OCI-M1 (cell line): ENCODE measurements around the gene PRRT2.
"Not testable (repeated sequence)": the region's sequence is repeated elsewhere in the genome, so short reads cannot be mapped to it uniquely, and the experiment has no call there.

Experiments used
- DNase-seq: peaks from one replicate; lab custom pipeline; 2025; lab: John Stamatoyannopoulos, UW

PRRT2 gene

GRCh38 chr16:29790949-29791844 lies 20.8 kb upstream of the PRRT2 start:
- DNase-seq: peak; percentile 33

- DNase-seq: no peak
Observed at GRCh38 chr16:29791845-29792807, 19.9 kb upstream of the PRRT2 start.

GRCh38 chr16:29793153-29793552 lies 18.8 kb upstream of the PRRT2 start:
- DNase-seq: not testable (repeated sequence)

- no peak for DNase-seq
Observed at GRCh38 chr16:29794231-29794710, 17.7 kb upstream of the PRRT2 start.

- no peak for DNase-seq
Observed at GRCh38 chr16:29802416-29802935, 9.5 kb upstream of the PRRT2 start.

GRCh38 chr16:29804020-29804419 lies 8.0 kb upstream of the PRRT2 start:
- no peak for DNase-seq

- DNase-seq: peak; percentile 78
Observed at GRCh38 chr16:29804455-29805231, 7.3 kb upstream of the PRRT2 start.

GRCh38 chr16:29805232-29806098 lies 6.5 kb upstream of the PRRT2 start:
- peak; percentile 99 for DNase-seq

- DNase-seq: peak; percentile 93
Observed at GRCh38 chr16:29806099-29806579, 5.9 kb upstream of the PRRT2 start, which contains the start of gene MAZ. Gene MAZ (plus strand): TSS chr16:29806529. CDS start chr16:29806702, 173 bp downstream.

GRCh38 chr16:29806641-29807425 lies 5.2 kb upstream of the PRRT2 start:
- DNase-seq: peak; percentile 80

- DNase-seq: peak; percentile 96
Observed at GRCh38 chr16:29807426-29808218, 4.4 kb upstream of the PRRT2 start.

GRCh38 chr16:29808219-29808900 lies 3.6 kb upstream of the PRRT2 start:
- DNase-seq: peak; percentile 58

- no peak for DNase-seq
Observed at GRCh38 chr16:29809031-29809747, 2.8 kb upstream of the PRRT2 start.

- peak; percentile 54 for DNase-seq
Observed at GRCh38 chr16:29809850-29810698, 1.9 kb upstream of the PRRT2 start.

GRCh38 chr16:29810699-29811169 lies 1.3 kb upstream of the PRRT2 start:
- no peak for DNase-seq
